OCI-LY1 (cell line): ENCODE data around the gene RTKN2.
"Not testable (repeated sequence)": the region's sequence is repeated elsewhere in the genome, so short reads cannot be mapped to it uniquely, and the experiment has no call there.

ENCODE experiments used
- H2AFZ ChIP-seq: fragments of 200-600 bp; sonication (generic), shearing (Covaris generic); 2 replicates; pipeline ENCODE4 v1.6.0; 2014; ENCODE audit warnings: antibody characterized with exemption, mild to moderate bottlenecking, low read length
- H3F3A ChIP-seq: fragments of 200-600 bp; sonication (generic), shearing (Covaris generic); 2 replicates; pipeline ENCODE4 v1.6.0; 2014; ENCODE audit warnings: mild to moderate bottlenecking, antibody characterized with exemption, low read length, moderate library complexity; ENCODE audit not compliant: insufficient read depth
- H3K27ac ChIP-seq: fragments of 200-600 bp; sonication (generic); 2 replicates; pipeline ENCODE4 v1.5.1; 2014; ENCODE audit warnings: low read length, mixed run types, mild to moderate bottlenecking, low read depth; ENCODE audit not compliant: poor library complexity, severe bottlenecking
- H3K27me3 ChIP-seq: fragments of 200-600 bp; sonication (generic); 2 replicates; pipeline ENCODE4 v1.6.0; 2014; ENCODE audit warnings: antibody characterized with exemption, mild to moderate bottlenecking, low read length, moderate library complexity; ENCODE audit not compliant: insufficient read depth
- H3K36me3 ChIP-seq: fragments of 200-600 bp; sonication (generic); 2 replicates; pipeline ENCODE4 v1.6.1; 2014; ENCODE audit warnings: mild to moderate bottlenecking, antibody characterized with exemption, low read length, moderate library complexity, mixed read lengths; ENCODE audit not compliant: insufficient read depth
- H3K4me1 ChIP-seq: fragments of 200-600 bp; sonication (generic); 2 replicates; pipeline ENCODE4 v1.5.1; 2014; ENCODE audit warnings: mild to moderate bottlenecking, low read length, moderate library complexity; ENCODE audit not compliant: insufficient read depth, severe bottlenecking
- H3K4me2 ChIP-seq: fragments of 200-600 bp; sonication (generic), shearing (Covaris generic); 2 replicates; pipeline ENCODE4 v1.6.1; 2014; ENCODE audit warnings: low read length
- H3K4me3 ChIP-seq: fragments of 200-600 bp; sonication (generic); 2 replicates; pipeline ENCODE4 v1.5.1; 2014; ENCODE audit warnings: low read length, low read depth, mild to moderate bottlenecking, mixed read lengths; ENCODE audit not compliant: poor library complexity, severe bottlenecking
- H3K79me2 ChIP-seq: fragments of 200-600 bp; shearing (Covaris generic); 2 replicates; pipeline ENCODE4 v1.6.1; 2016; ENCODE audit warnings: mixed run types, low read length, mixed read lengths; ENCODE audit not compliant: insufficient read depth
- H3K9ac ChIP-seq: fragments of 200-600 bp; sonication (generic), shearing (Covaris generic); 2 replicates; pipeline ENCODE4 v1.6.1; 2014; ENCODE audit warnings: mild to moderate bottlenecking, low read length, mixed read lengths
- H3K9me2 ChIP-seq: fragments of 200-600 bp; sonication (generic), shearing (Covaris generic); 2 replicates; pipeline ENCODE4 v1.6.1; 2014; ENCODE audit warnings: low read depth, mild to moderate bottlenecking, low read length, mixed read lengths
- H3K9me3 ChIP-seq: fragments of 200-600 bp; shearing (Covaris generic); 2 replicates; pipeline ENCODE4 v1.6.1; 2014; ENCODE audit warnings: low read length, mixed read lengths
- H4K20me1 ChIP-seq: fragments of 200-600 bp; sonication (generic), shearing (Covaris generic); 2 replicates; pipeline ENCODE4 v1.6.0; 2016; ENCODE audit warnings: mild to moderate bottlenecking, low read length; ENCODE audit not compliant: insufficient read depth
- EZH2 ChIP-seq: fragments of 200-600 bp; sonication (generic), shearing (Covaris generic); IDR thresholded peaks from 2 replicates; pipeline ENCODE4 v1.8.0; 2017; ENCODE audit warnings: borderline replicate concordance, mixed run types, mild to moderate bottlenecking, antibody characterized with exemption, low read length, moderate library complexity, mixed read lengths
- TF ChIP-seq, protein P1 (sequence below): fragments of 200-600 bp; sonication (generic), shearing (Covaris generic); IDR thresholded peaks from 2 replicates; pipeline ENCODE4 v1.5.1; 2017; ENCODE audit warnings: mild to moderate bottlenecking, antibody characterized with exemption, low read length, moderate library complexity, mixed read lengths

RTKN2 gene

GRCh38 chr10:62297857-62298256 lies 29.2 kb upstream of the RTKN2 start:
- H3K36me3 ChIP-seq, result no peaks in the 10 kb centered on the region
- no peaks in the 10 kb centered on the region for H3K79me2 ChIP-seq
- H3K27me3 ChIP-seq, result no peaks in the 10 kb centered on the region
- H3K9ac ChIP-seq, result no peak overlapping the region
- no peak overlapping the region for H2AFZ ChIP-seq
- no peak overlapping the region for H3K4me2 ChIP-seq
- H4K20me1 ChIP-seq, result no peaks in the 10 kb centered on the region
- no peak overlapping the region for H3K4me3 ChIP-seq
- no peak overlapping the region for H3K27ac ChIP-seq
- no peaks in the 10 kb centered on the region for H3F3A ChIP-seq
- H3K9me3 ChIP-seq, result no peaks in the 10 kb centered on the region
- no peak for TF ChIP-seq EZH2
- H3K4me1 ChIP-seq, result no peaks in the 10 kb centered on the region
- no peaks in the 10 kb centered on the region for H3K9me2 ChIP-seq

GRCh38 chr10:62284221-62284620 lies 15.6 kb upstream of the RTKN2 start:
- H3K9me2 ChIP-seq, result no peaks in the 10 kb centered on the region; the same call in 1 of the 2 replicates
- no peaks in the 10 kb centered on the region for H4K20me1 ChIP-seq
- no peak overlapping the region for H2AFZ ChIP-seq
- no peaks in the 10 kb centered on the region for H3F3A ChIP-seq
- H3K79me2 ChIP-seq, result no peaks in the 10 kb centered on the region
- no peaks in the 10 kb centered on the region for H3K27me3 ChIP-seq
- no peak overlapping the region for H3K4me2 ChIP-seq
- no peaks in the 10 kb centered on the region for H3K4me1 ChIP-seq
- no peak overlapping the region for H3K4me3 ChIP-seq
- H3K9me3 ChIP-seq, result no peaks in the 10 kb centered on the region
- no peak overlapping the region for H3K9ac ChIP-seq
- H3K27ac ChIP-seq, result no peak overlapping the region
- H3K36me3 ChIP-seq, result no peaks in the 10 kb centered on the region
- TF ChIP-seq EZH2, result no peak

- not testable (repeated sequence) for H3K27me3 ChIP-seq, H3K4me2 ChIP-seq, H3K4me3 ChIP-seq, H3K9ac ChIP-seq, H3K36me3 ChIP-seq, H3K4me1 ChIP-seq, H2AFZ ChIP-seq, H3F3A ChIP-seq, H3K79me2 ChIP-seq, H3K27ac ChIP-seq, H4K20me1 ChIP-seq, H3K9me2 ChIP-seq, H3K9me3 ChIP-seq
These were observed 12.7 kb upstream of the RTKN2 start for GRCh38 chr10:62281348-62281747.

GRCh38 chr10:62280392-62280791 lies 11.7 kb upstream of the RTKN2 start:
- H4K20me1 ChIP-seq, H3K9ac ChIP-seq, H3F3A ChIP-seq, H3K9me3 ChIP-seq, H3K4me2 ChIP-seq, H3K9me2 ChIP-seq, H3K79me2 ChIP-seq, H3K36me3 ChIP-seq, H3K27me3 ChIP-seq, H3K4me3 ChIP-seq, H3K4me1 ChIP-seq, H2AFZ ChIP-seq, H3K27ac ChIP-seq: not testable (repeated sequence)

- H3K4me2 ChIP-seq, result no peak overlapping the region
- no peaks in the 10 kb centered on the region; the same call in 1 of the 2 replicates for H3K9me2 ChIP-seq
- TF ChIP-seq, protein P1, sequence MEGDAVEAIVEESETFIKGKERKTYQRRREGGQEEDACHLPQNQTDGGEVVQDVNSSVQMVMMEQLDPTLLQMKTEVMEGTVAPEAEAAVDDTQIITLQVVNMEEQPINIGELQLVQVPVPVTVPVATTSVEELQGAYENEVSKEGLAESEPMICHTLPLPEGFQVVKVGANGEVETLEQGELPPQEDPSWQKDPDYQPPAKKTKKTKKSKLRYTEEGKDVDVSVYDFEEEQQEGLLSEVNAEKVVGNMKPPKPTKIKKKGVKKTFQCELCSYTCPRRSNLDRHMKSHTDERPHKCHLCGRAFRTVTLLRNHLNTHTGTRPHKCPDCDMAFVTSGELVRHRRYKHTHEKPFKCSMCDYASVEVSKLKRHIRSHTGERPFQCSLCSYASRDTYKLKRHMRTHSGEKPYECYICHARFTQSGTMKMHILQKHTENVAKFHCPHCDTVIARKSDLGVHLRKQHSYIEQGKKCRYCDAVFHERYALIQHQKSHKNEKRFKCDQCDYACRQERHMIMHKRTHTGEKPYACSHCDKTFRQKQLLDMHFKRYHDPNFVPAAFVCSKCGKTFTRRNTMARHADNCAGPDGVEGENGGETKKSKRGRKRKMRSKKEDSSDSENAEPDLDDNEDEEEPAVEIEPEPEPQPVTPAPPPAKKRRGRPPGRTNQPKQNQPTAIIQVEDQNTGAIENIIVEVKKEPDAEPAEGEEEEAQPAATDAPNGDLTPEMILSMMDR, result no peak
- no peak for TF ChIP-seq EZH2
- H3K9ac ChIP-seq, result no peak overlapping the region
- H2AFZ ChIP-seq, result no peak overlapping the region
- no peaks in the 10 kb centered on the region for H3K27me3 ChIP-seq
- no peaks in the 10 kb centered on the region for H3K4me1 ChIP-seq
- no peaks in the 10 kb centered on the region for H3K36me3 ChIP-seq
- H3K79me2 ChIP-seq, result no peaks in the 10 kb centered on the region
- no peak overlapping the region for H3K27ac ChIP-seq
- H3K9me3 ChIP-seq, result no peaks in the 10 kb centered on the region
- H4K20me1 ChIP-seq, result no peaks in the 10 kb centered on the region
- H3F3A ChIP-seq, result no peaks in the 10 kb centered on the region
- no peak overlapping the region for H3K4me3 ChIP-seq
These were observed 9.8 kb upstream of the RTKN2 start for GRCh38 chr10:62278441-62278910.
